ENCODE results near the gene HECTD4. TPM values are rescaled to one million over a fixed set of nuclear protein-coding genes. Genes with fewer than 3 reads are reported as not detected.

The HECTD4 gene
- total and polyA plus RNA-seq, 2 of the 4 experiments (the other 2 are of a cell fraction) = 12.9 to 13.0 TPM

DNA sequence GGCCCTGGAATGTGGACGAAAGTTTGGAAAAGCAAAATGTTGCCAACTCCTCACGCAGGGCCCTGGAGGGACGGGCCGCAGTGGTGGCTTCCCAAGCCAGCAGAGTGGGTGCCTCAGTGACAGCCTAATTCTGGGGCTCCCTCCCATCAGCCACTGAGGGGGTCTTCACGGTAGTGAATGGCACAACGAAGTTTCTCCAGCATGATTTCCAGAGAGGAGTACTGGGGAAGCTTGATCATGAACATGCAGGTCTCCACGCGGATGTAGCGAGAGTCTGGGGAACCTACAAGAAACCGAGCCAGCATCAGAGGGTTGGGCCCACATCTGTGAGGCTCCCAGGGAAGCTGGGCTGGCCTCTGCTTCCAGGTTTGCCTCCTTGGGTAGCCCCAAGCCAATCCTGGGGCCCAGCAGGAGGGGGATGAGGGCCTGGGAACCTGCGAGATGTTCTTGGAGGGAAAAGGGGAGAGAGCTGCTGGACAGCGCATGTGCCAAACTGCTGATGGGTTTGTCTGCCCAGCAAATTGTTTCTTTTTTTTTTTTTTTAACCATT is 219.9 kb downstream of the HECTD4 start:
- Histone ChIP-seq H3K4me2 (ENCODE audit: low read depth, low read length) (no peak overlapping the region), H2BK20ac (ENCODE audit: low read depth, low read length) (no peak overlapping the region), H2AK9ac (replicated peaks; ENCODE audit: low read depth, low read length, poor library complexity) (no peak overlapping the region), H2BK120ac (ENCODE audit: low read depth, low read length) (no peak overlapping the region), H4K5ac (ENCODE audit: low read depth, low read length) (no peak overlapping the region), H3K27me3 (ENCODE audit: control insufficient read depth, insufficient read depth, low read length) (no peaks in the 10 kb centered on the region), H2AK5ac (ENCODE audit: low read depth, low read length) (no peak overlapping the region), H3K14ac (replicated peaks; ENCODE audit: low read depth, low read length) (no peak overlapping the region), H4K20me1 (ENCODE audit: insufficient read depth, low read length) (no peaks in the 10 kb centered on the region), H3K9ac (ENCODE audit: low read depth, low read length) (no peak overlapping the region), H3K36me3 (ENCODE audit: control insufficient read depth, insufficient read depth, low read length) (peaks cover 53% of the 10 kb centered on the region), H3K4ac (ENCODE audit: low read depth, low read length) (no peak overlapping the region), H4K8ac (ENCODE audit: low read depth in 2 of 2, low read length in 2 of 2) (no peak overlapping the region), H4K91ac (ENCODE audit: insufficient read depth, low read depth, low read length) (no peak overlapping the region), H3K4me3 (ENCODE audit: insufficient read depth, low read depth, low read length) (no peak overlapping the region), H3K23ac (ENCODE audit: low read depth, low read length) (no peak overlapping the region), H2AFZ (replicated peaks; ENCODE audit: low read length, poor library complexity) (no peak overlapping the region), H3K79me1 (ENCODE audit: low read depth in 1 of 2, low read length in 2 of 2) (no peaks in the 10 kb centered on the region; a peak in 2 of 4 replicates), H2BK15ac (ENCODE audit: low read depth, low read length) (no peak overlapping the region), H3K27ac (ENCODE audit: insufficient read depth, low read length) (no peak overlapping the region), H2BK5ac (ENCODE audit: low read depth, low read length, poor library complexity, severe bottlenecking) (no peak overlapping the region), H3K18ac (ENCODE audit: low read depth, low read length) (no peak overlapping the region), H3K56ac (ENCODE audit: extremely low read depth, insufficient read depth, low read length) (no peak overlapping the region), H3K4me1 (ENCODE audit: control insufficient read depth, insufficient read depth, low read length) (no peaks in the 10 kb centered on the region), H3K9me1 (ENCODE audit: insufficient read depth, low read length) (no peaks in the 10 kb centered on the region), H3K9me3 (ENCODE audit: control insufficient read depth, insufficient read depth, low read length) (peaks cover 6% of the 10 kb centered on the region)
- no TSS peak for BruUV-seq (replicated peaks)
- dilution Hi-C loops (cut with HindIII; ENCODE audit: low sequenced_read_pairs, unreplicated experiment) (no loop called here), intact Hi-C loops (cut with micrococcal nuclease) (no loop called here), in situ Hi-C loops (cut with MboI; ENCODE audit: low sequenced_read_pairs) (no loop called here)
- TF ChIP-seq FOS (IDR thresholded peaks at IDR 0.05; ENCODE audit: low read depth, low read length) = no peak
- TF ChIP-seq POLR2A (IDR thresholded peaks at IDR 0.05; ENCODE audit: low read depth, low read length) = no peak
- TF ChIP-seq SMC3 (IDR thresholded peaks at IDR 0.05; ENCODE audit: low read depth, low read length) = no peak
- no peak for TF ChIP-seq ELK1 (IDR thresholded peaks at IDR 0.05; ENCODE audit: borderline replicate concordance, low read depth, low read length)
- TF ChIP-seq USF2 (IDR thresholded peaks at IDR 0.05; ENCODE audit: low read depth, low read length) = no peak
- TF ChIP-seq MAFK (IDR thresholded peaks at IDR 0.05; ENCODE audit: low read depth, low read length) = no peak
- TF ChIP-seq CEBPB (IDR thresholded peaks at IDR 0.05; ENCODE audit: low read depth, low read length) = no peak
- TF ChIP-seq BHLHE40 (IDR thresholded peaks at IDR 0.05; ENCODE audit: low read depth, low read length) = no peak
- TF ChIP-seq MAZ (IDR thresholded peaks at IDR 0.05; ENCODE audit: borderline replicate concordance, low read depth, low read length) = no peak
- TF ChIP-seq MXI1 (IDR thresholded peaks at IDR 0.05; ENCODE audit: borderline replicate concordance, low read depth, low read length) = no peak
- TF ChIP-seq, protein P1, sequence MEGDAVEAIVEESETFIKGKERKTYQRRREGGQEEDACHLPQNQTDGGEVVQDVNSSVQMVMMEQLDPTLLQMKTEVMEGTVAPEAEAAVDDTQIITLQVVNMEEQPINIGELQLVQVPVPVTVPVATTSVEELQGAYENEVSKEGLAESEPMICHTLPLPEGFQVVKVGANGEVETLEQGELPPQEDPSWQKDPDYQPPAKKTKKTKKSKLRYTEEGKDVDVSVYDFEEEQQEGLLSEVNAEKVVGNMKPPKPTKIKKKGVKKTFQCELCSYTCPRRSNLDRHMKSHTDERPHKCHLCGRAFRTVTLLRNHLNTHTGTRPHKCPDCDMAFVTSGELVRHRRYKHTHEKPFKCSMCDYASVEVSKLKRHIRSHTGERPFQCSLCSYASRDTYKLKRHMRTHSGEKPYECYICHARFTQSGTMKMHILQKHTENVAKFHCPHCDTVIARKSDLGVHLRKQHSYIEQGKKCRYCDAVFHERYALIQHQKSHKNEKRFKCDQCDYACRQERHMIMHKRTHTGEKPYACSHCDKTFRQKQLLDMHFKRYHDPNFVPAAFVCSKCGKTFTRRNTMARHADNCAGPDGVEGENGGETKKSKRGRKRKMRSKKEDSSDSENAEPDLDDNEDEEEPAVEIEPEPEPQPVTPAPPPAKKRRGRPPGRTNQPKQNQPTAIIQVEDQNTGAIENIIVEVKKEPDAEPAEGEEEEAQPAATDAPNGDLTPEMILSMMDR (conservative IDR thresholded peaks at IDR 0.05; ENCODE audit: low read depth, low read length) = no peak
- TF ChIP-seq RFX5 (IDR thresholded peaks at IDR 0.05; ENCODE audit: low read depth, low read length) = no peak
- ChIA-PET CTCF (interaction anchor here (0.6 kb wide), 2 partner anchors 13 to 42 kb away, joined by 3 to 4 read pairs; no protein-coding TSS in a partner anchor), POLR2A (ENCODE audit: unreplicated experiment) (no interaction called here)
- no peak for ATAC-seq (ENCODE audit: low read depth)
- 97% methylated on average over 5 of the region's 12 CpGs; no CpG with 5 or more reads in 1 of the 2 experiments for WGBS, 2 experiments (ENCODE audit: extremely low coverage in 2 of 2, insufficient read length in 1 of 2)
- no peak for DNase-seq

Measured in IMR-90 (cell line).